ENCODE data around the gene TARS1. TPM values are rescaled to one million over a fixed set of nuclear protein-coding genes. Genes with fewer than 3 reads are reported as not detected.

The TARS1 gene
- total and polyA plus RNA-seq, 2 of the 8 experiments (the other 6 are each of a cell fraction or from before 2014, with no cell fraction given), result 94.4 to 445 TPM

GRCh38 chr5:33438996-33439395 lies 1.8 kb upstream of the TARS1 start (continued):
- TF ChIP-seq CTCF (IDR thresholded peaks at IDR 0.05; ENCODE audit: control extremely low read depth in 1 of 3, insufficient read depth in 1 of 3, low read depth in 1 of 3, low read length in 3 of 3), result no peak
- TF ChIP-seq BRCA1 (IDR thresholded peaks at IDR 0.05; ENCODE audit: low read depth, low read length), result no peak
- TF ChIP-seq USF2 (IDR thresholded peaks at IDR 0.05; ENCODE audit: low read length), result no peak
- TF ChIP-seq TCF12 (IDR thresholded peaks at IDR 0.05; ENCODE audit: low read depth, low read length), result no peak
- TF ChIP-seq GTF2F1 (IDR thresholded peaks at IDR 0.05; ENCODE audit: borderline replicate concordance, low read depth, low read length), result no peak
- no peak for TF ChIP-seq RBBP5 (IDR thresholded peaks at IDR 0.05; ENCODE audit: borderline replicate concordance, low read depth, low read length)
- TF ChIP-seq TAF7 (optimal IDR thresholded peaks at IDR 0.05; ENCODE audit: borderline replicate concordance, low read depth, low read length), result no peak
- TF ChIP-seq SIN3A (conservative IDR thresholded peaks at IDR 0.05 in 1 of 2, IDR thresholded peaks at IDR 0.05 in 1 of 2; ENCODE audit: low read depth in 1 of 2, low read length in 2 of 2), result no peak
- no peak for TF ChIP-seq SAP30 (IDR thresholded peaks at IDR 0.05; ENCODE audit: insufficient read depth, insufficient replicate concordance, low read length)
- TF ChIP-seq SUZ12 (IDR thresholded peaks at IDR 0.05; ENCODE audit: low read length), result no peak
